Suprapubic skin (tissue), 4 donors: ENCODE data around the gene KATNB1. TPM values are rescaled to one million over a fixed set of nuclear protein-coding genes. Genes with fewer than 3 reads are reported as not detected.

Experiments used
- DNase-seq, 2 donors: peaks; one replicate each; pipeline ENCODE4 v3.0.0-alpha.2; 2019; ENCODE audit warnings: low spot score in 2 of 2
- H3K27ac ChIP-seq: fragments of 200-600 bp; sonication (generic); one replicate; pipeline ENCODE4 v1.5.1; 2019
- H3K27me3 ChIP-seq: fragments of 200-600 bp; sonication (generic); one replicate; pipeline ENCODE4 v1.5.1; 2019
- H3K36me3 ChIP-seq: fragments of 200-600 bp; sonication (generic); one replicate; pipeline ENCODE4 v1.5.1; 2019
- H3K4me1 ChIP-seq: fragments of 200-600 bp; sonication (generic); one replicate; pipeline ENCODE4 v1.5.1; 2019
- H3K4me3 ChIP-seq: fragments of 200-600 bp; sonication (generic); one replicate; pipeline ENCODE4 v1.5.1; 2019; ENCODE audit warnings: mild to moderate bottlenecking
- H3K9me3 ChIP-seq: fragments of 200-600 bp; sonication (generic); one replicate; pipeline ENCODE4 v1.5.1; 2019
- EP300 ChIP-seq: sonication (generic); formaldehyde crosslinking; IDR thresholded peaks from one replicate; pipeline ENCODE4 v1.6.1; 2017; ENCODE audit warnings: antibody characterized with exemption
- POLR2A ChIP-seq, 2 donors: fragments of 450-650 bp; IDR thresholded peaks; one replicate each; pipeline ENCODE4 v1.6.1; 2017; ENCODE audit warnings: antibody characterized with exemption in 2 of 2, mild to moderate bottlenecking in 2 of 2, moderate library complexity in 2 of 2
- POLR2AphosphoS5 ChIP-seq, 3 donors: sonication (generic); formaldehyde crosslinking; IDR thresholded peaks; one replicate each; pipeline ENCODE4 v1.6.1; 2017; ENCODE audit warnings: antibody characterized with exemption in 3 of 3
- WGBS: methylation state at CpG from one replicate; pipeline ENCODE4 v1.1.5; 2018; 5-methylcytosine and 5-hydroxymethylcytosine counted together
- total RNA-seq, 4 donors: library from RNA; depleted of rRNA; stranded (reverse); fragments of >200 nt; gene quantifications; one replicate each; pipeline ENCODE4 v1.1.0, GENCODE V29; 2016
- TF ChIP-seq, protein P1 (sequence below), 2 donors: fragments of 200-600 bp in 1 of 2; fragments of 450-650 bp in 1 of 2; sonication (generic) in 1 of 2; IDR thresholded peaks; one replicate each; pipeline ENCODE4 v1.5.1; 2016 to 2019; ENCODE audit warnings: antibody characterized with exemption in 2 of 2, mild to moderate bottlenecking in 1 of 2, moderate library complexity in 1 of 2

The KATNB1 gene
- total RNA-seq, 4 donors from 2014 or later = 47.8 to 62.7 (median 55.7) TPM

DNA sequence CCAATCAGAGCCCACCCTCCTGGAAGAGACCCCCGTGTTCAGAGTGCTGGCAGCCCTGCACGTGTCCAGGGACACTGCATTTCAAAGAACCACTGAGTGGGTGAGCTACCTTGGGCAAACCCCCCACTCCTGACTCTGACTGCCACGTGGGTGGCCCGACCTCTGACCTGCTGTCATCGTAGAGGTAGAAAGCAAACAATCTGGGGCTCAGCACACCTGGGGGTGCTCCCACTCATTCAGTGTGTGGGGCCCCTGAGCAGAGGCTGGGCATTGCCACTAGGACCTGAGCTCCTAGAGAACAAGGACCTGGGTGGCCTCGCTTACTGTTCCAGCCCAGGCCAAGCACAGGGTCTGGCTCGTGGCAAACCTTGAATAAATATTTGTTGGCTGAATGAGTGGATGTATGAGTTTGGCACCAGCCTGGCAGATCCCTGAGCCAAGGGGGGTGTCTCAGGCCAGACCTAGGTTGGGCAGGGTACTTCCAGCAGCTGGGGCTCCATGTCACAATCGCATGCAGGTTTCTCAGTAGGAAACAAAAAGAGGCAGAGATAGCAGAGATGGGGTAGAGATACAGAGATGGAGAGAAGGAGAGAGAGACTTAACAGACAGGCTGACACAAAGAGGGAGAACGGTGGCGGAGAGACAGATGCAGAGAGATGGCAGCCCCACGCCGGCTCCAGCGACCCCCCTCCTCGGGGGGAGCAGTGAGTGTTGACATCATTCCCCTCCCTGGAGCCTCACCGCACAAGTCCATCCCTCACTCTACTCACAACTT lies 46.4 kb upstream of the KATNB1 start:
- no peaks in the 10 kb centered on the region for H3K36me3 ChIP-seq
- H3K4me1 ChIP-seq = no peaks in the 10 kb centered on the region
- DNase-seq = no peak
- no peaks in the 10 kb centered on the region for H3K9me3 ChIP-seq
- WGBS = 55% methylated on average over 12 of the region's 15 CpGs
- TF ChIP-seq POLR2AphosphoS5 (IDR thresholded peaks at IDR 0.05) (no peak), POLR2A (IDR thresholded peaks at IDR 0.05) (no peak), EP300 (no peak)
- TF ChIP-seq, protein P1, sequence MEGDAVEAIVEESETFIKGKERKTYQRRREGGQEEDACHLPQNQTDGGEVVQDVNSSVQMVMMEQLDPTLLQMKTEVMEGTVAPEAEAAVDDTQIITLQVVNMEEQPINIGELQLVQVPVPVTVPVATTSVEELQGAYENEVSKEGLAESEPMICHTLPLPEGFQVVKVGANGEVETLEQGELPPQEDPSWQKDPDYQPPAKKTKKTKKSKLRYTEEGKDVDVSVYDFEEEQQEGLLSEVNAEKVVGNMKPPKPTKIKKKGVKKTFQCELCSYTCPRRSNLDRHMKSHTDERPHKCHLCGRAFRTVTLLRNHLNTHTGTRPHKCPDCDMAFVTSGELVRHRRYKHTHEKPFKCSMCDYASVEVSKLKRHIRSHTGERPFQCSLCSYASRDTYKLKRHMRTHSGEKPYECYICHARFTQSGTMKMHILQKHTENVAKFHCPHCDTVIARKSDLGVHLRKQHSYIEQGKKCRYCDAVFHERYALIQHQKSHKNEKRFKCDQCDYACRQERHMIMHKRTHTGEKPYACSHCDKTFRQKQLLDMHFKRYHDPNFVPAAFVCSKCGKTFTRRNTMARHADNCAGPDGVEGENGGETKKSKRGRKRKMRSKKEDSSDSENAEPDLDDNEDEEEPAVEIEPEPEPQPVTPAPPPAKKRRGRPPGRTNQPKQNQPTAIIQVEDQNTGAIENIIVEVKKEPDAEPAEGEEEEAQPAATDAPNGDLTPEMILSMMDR (IDR thresholded peaks at IDR 0.05) = no peak
- no peak overlapping the region for H3K4me3 ChIP-seq
- no peaks in the 10 kb centered on the region for H3K27me3 ChIP-seq
- no peak overlapping the region for H3K27ac ChIP-seq

DNA sequence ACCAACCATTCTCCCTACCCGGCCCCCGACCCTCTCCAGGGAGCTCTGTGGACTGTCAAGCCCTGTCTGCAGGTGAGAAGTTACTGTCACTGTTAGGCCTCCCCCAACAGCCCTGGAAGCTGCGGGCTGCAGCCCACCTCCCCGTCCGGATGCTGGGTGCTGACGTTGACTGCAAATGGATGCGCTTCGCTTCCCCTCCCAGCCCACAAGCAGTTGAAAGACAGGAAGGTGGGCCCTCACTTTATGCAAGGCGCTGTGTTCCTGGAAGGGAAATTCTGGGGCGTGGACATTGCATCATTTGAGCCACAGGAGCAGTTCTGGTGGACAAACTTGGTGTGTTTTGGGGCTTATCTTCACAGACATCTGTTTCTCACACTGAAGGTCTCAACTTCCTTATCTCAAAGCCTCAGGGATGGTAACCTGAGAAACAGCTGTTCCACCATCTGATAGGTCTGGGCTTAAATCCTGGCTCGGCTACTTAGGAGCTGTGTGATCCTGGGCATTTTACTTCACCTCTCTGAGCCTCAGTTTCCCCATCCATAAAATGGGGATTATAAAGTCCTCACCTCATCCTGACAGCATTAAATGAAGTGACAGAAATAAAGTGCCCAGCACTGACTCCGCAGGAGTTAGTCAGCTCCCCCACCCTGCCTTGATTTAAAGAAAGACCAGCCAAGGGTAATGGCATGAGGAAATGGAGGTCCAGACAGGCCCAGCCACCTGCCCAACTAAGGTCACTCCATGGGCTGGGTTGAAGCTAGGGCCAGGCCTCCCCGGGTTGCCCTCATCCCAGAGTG lies 45.6 kb upstream of the KATNB1 start:
- no peaks in the 10 kb centered on the region for H3K27me3 ChIP-seq
- no peaks in the 10 kb centered on the region for H3K36me3 ChIP-seq
- H3K9me3 ChIP-seq = no peaks in the 10 kb centered on the region
- no peak overlapping the region for H3K27ac ChIP-seq
- H3K4me3 ChIP-seq = no peak overlapping the region
- WGBS = 67% methylated on average over 13 of the region's 13 CpGs
- no peak for TF ChIP-seq POLR2A (IDR thresholded peaks at IDR 0.05)
- no peak for TF ChIP-seq POLR2AphosphoS5 (IDR thresholded peaks at IDR 0.05)
- TF ChIP-seq EP300 = no peak
- TF ChIP-seq, protein P1 (IDR thresholded peaks at IDR 0.05) = no peak
- peak in 1 of 2 donors; percentile 20 for DNase-seq
- H3K4me1 ChIP-seq = no peaks in the 10 kb centered on the region

DNA sequence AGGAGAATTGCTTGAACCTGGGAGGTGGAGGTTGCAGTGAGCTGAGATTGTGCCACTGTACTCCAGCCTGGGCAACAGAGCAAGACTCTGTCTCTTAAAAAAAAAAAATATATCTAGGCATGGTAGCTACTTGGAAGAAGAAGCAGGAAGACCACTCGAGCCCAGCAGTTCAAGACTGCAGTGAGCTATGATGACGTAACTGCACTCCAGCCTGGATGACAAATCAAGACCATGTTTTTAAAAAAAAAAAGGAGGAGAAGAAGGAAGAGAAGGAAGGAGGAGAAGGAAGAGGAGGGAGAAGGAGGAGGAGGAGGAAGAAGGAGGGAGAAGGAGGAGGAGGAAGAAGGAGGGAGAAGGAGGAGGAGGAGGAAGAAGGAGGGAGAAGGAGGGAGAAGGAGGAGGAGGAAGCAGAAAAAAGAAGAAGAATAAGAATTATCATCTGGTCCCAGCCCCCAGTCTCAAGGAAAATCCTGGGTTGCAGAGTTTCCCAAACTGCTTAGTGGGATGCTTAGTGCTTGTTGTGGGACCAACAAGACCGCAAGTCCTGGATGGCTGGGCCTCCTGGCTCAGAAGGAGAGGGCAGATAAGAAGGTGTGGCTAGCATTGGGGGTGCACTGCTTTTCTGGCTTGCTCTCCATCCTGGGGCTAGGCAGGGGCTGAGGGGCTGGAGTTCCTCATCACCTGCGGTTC lies 44.6 kb upstream of the KATNB1 start:
- 54% methylated on average over 3 of the region's 4 CpGs for WGBS
- no peaks in the 10 kb centered on the region for H3K4me1 ChIP-seq
- no peaks in the 10 kb centered on the region for H3K9me3 ChIP-seq
- H3K36me3 ChIP-seq = no peaks in the 10 kb centered on the region
- DNase-seq = peak in 1 of 2 donors; percentile 3
- no peak overlapping the region for H3K27ac ChIP-seq
- no peak overlapping the region for H3K4me3 ChIP-seq
- no peaks in the 10 kb centered on the region for H3K27me3 ChIP-seq
- TF ChIP-seq POLR2AphosphoS5 (IDR thresholded peaks at IDR 0.05) (no peak), EP300 (no peak), POLR2A (IDR thresholded peaks at IDR 0.05) (no peak)
- TF ChIP-seq, protein P1 (IDR thresholded peaks at IDR 0.05) = no peak

DNA sequence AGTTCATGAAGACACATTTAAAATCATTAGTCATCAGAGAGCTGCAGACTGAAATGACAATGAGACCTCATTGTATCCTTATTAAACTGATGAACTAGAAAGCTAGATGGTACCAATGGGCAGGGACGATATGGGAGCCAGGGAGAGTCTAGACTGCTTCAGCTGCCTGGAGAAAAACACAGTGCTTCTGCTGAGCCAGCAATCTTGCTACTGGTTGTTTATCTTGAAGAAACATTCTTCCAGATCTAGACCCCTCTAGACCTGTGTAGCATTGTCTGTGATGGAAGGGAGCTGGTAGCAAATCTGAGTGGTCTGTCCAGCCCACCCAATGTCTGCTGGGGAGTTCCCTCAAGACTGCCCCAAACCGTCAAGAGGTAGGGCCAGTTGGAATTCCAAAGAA lies 42.9 kb upstream of the KATNB1 start:
- TF ChIP-seq POLR2A (IDR thresholded peaks at IDR 0.05) (no peak), EP300 (no peak), POLR2AphosphoS5 (IDR thresholded peaks at IDR 0.05) (no peak)
- TF ChIP-seq, protein P1 (IDR thresholded peaks at IDR 0.05) = no peak
- no peak overlapping the region for H3K27ac ChIP-seq
- no peak overlapping the region for H3K4me3 ChIP-seq
- H3K36me3 ChIP-seq = no peaks in the 10 kb centered on the region
- H3K27me3 ChIP-seq = no peaks in the 10 kb centered on the region
- no peak for DNase-seq
- 66% methylated on average over 2 of the region's 2 CpGs for WGBS
- no peaks in the 10 kb centered on the region for H3K9me3 ChIP-seq
- no peaks in the 10 kb centered on the region for H3K4me1 ChIP-seq

DNA sequence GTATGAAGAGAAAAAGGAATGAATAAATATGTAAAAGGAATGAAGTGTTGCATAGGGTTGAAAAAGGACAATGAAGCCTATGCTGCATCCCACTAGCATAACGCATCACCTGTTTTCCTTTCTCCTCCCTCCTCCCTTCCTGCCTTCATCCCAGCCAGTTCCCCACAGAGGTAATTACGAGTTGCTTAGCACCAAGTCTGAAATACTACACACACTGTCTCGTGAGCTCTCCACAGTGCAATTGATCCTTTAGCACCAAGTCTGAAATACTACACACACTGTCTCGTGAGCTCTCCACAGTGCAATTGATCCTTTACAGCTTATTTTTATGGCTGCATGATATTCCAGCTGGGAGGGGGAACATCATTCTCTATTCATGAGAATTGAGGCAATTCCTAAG lies 42.0 kb upstream of the KATNB1 start:
- H3K27ac ChIP-seq = no peak overlapping the region
- no peak overlapping the region for H3K4me3 ChIP-seq
- no peaks in the 10 kb centered on the region for H3K36me3 ChIP-seq
- no peaks in the 10 kb centered on the region for H3K27me3 ChIP-seq
- H3K4me1 ChIP-seq = no peaks in the 10 kb centered on the region
- DNase-seq = no peak
- H3K9me3 ChIP-seq = no peaks in the 10 kb centered on the region
- 64% methylated on average over 4 of the region's 4 CpGs for WGBS
- no peak for TF ChIP-seq POLR2A (IDR thresholded peaks at IDR 0.05)
- TF ChIP-seq, protein P1 (IDR thresholded peaks at IDR 0.05) = no peak
- no peak for TF ChIP-seq POLR2AphosphoS5 (IDR thresholded peaks at IDR 0.05)
- TF ChIP-seq EP300 = no peak
